ENCODE measurements around the gene DOCK1.

Gene DOCK1

GRCh38 chr10:127423218-127423915, 518.1 kb downstream of the DOCK1 start:
- no peaks in the 10 kb centered on the region for H3K4me1 ChIP-seq (ENCODE audit: control insufficient read depth, insufficient read depth, low read length, unreplicated experiment)
- 0 out of 2 replicates have a peak, but pooled peaks cover 2% of the 10 kb centered on the region for H3K36me3 ChIP-seq (ENCODE audit: insufficient read depth, low read length)

GRCh38 chr10:127424594-127425264, 519.5 kb downstream of the DOCK1 start:
- no peak overlapping the region for H2AFZ ChIP-seq (ENCODE audit: low read length, unreplicated experiment)
- H3K36me3 ChIP-seq (ENCODE audit: insufficient read depth, low read length) = 0 out of 2 replicates have a peak, but pooled peaks cover 2% of the 10 kb centered on the region
- no peak overlapping the region for H3K4me3 ChIP-seq (ENCODE audit: low read depth, low read length)
- H3K27me3 ChIP-seq (ENCODE audit: insufficient read depth, low read length) = no peaks in the 10 kb centered on the region
- no peaks in the 10 kb centered on the region for H3K79me2 ChIP-seq (ENCODE audit: control insufficient read depth, insufficient read depth, low read length, unreplicated experiment)
- H3K27ac ChIP-seq (ENCODE audit: low read depth, low read length) = no peak overlapping the region
- no peaks in the 10 kb centered on the region for H3K4me1 ChIP-seq (ENCODE audit: control insufficient read depth, insufficient read depth, low read length, unreplicated experiment)

More at GRCh38 chr10:127423218-127423915, 518.1 kb downstream of the DOCK1 start:
- Histone ChIP-seq H3K4me3 (ENCODE audit: low read depth, low read length) (no peak overlapping the region), H3K27ac (ENCODE audit: low read depth, low read length) (no peak overlapping the region), H3K79me2 (ENCODE audit: control insufficient read depth, insufficient read depth, low read length, unreplicated experiment) (no peaks in the 10 kb centered on the region), H2AFZ (ENCODE audit: low read length, unreplicated experiment) (no peak overlapping the region), H3K27me3 (ENCODE audit: insufficient read depth, low read length) (no peaks in the 10 kb centered on the region)

GRCh38 chr10:127426746-127427145, 521.5 kb downstream of the DOCK1 start:
- Histone ChIP-seq H3K79me2 (ENCODE audit: control insufficient read depth, insufficient read depth, low read length, unreplicated experiment) (no peaks in the 10 kb centered on the region), H3K27me3 (ENCODE audit: insufficient read depth, low read length) (no peaks in the 10 kb centered on the region), H2AFZ (ENCODE audit: low read length, unreplicated experiment) (no peak overlapping the region), H3K36me3 (ENCODE audit: insufficient read depth, low read length) (0 out of 2 replicates have a peak, but pooled peaks cover 2% of the 10 kb centered on the region), H3K4me3 (ENCODE audit: low read depth, low read length) (no peak overlapping the region), H3K27ac (ENCODE audit: low read depth, low read length) (no peak overlapping the region), H3K4me1 (ENCODE audit: control insufficient read depth, insufficient read depth, low read length, unreplicated experiment) (no peaks in the 10 kb centered on the region)

- Histone ChIP-seq H3K27me3 (ENCODE audit: insufficient read depth, low read length) (no peaks in the 10 kb centered on the region), H3K36me3 (ENCODE audit: insufficient read depth, low read length) (0 out of 2 replicates have a peak, but pooled peaks cover 2% of the 10 kb centered on the region), H2AFZ (ENCODE audit: low read length, unreplicated experiment) (no peak overlapping the region), H3K27ac (ENCODE audit: low read depth, low read length) (no peak overlapping the region), H3K4me1 (ENCODE audit: control insufficient read depth, insufficient read depth, low read length, unreplicated experiment) (no peaks in the 10 kb centered on the region), H3K79me2 (ENCODE audit: control insufficient read depth, insufficient read depth, low read length, unreplicated experiment) (no peaks in the 10 kb centered on the region), H3K4me3 (ENCODE audit: low read depth, low read length) (no peak overlapping the region)
Observed at GRCh38 chr10:127427926-127428325, 522.7 kb downstream of the DOCK1 start.

- Histone ChIP-seq H3K4me3 (ENCODE audit: low read depth, low read length) (no peak overlapping the region), H3K27me3 (ENCODE audit: insufficient read depth, low read length) (no peaks in the 10 kb centered on the region)
Observed at GRCh38 chr10:127428385-127428980, 523.3 kb downstream of the DOCK1 start.

GRCh38 chr10:127429601-127430312, 524.5 kb downstream of the DOCK1 start:
- Histone ChIP-seq H3K4me1 (ENCODE audit: control insufficient read depth, insufficient read depth, low read length, unreplicated experiment) (no peaks in the 10 kb centered on the region), H3K79me2 (ENCODE audit: control insufficient read depth, insufficient read depth, low read length, unreplicated experiment) (no peaks in the 10 kb centered on the region), H3K27me3 (ENCODE audit: insufficient read depth, low read length) (no peaks in the 10 kb centered on the region), H3K36me3 (ENCODE audit: insufficient read depth, low read length) (0 out of 2 replicates have a peak, but pooled peaks cover 2% of the 10 kb centered on the region), H2AFZ (ENCODE audit: low read length, unreplicated experiment) (no peak overlapping the region), H3K4me3 (ENCODE audit: low read depth, low read length) (no peak overlapping the region), H3K27ac (ENCODE audit: low read depth, low read length) (no peak overlapping the region)

More at GRCh38 chr10:127428385-127428980, 523.3 kb downstream of the DOCK1 start:
- no peaks in the 10 kb centered on the region for H3K4me1 ChIP-seq (ENCODE audit: control insufficient read depth, insufficient read depth, low read length, unreplicated experiment)
- H3K36me3 ChIP-seq (ENCODE audit: insufficient read depth, low read length) = 0 out of 2 replicates have a peak, but pooled peaks cover 2% of the 10 kb centered on the region
- H3K27ac ChIP-seq (ENCODE audit: low read depth, low read length) = no peak overlapping the region
- H3K79me2 ChIP-seq (ENCODE audit: control insufficient read depth, insufficient read depth, low read length, unreplicated experiment) = no peaks in the 10 kb centered on the region
- H2AFZ ChIP-seq (ENCODE audit: low read length, unreplicated experiment) = no peak overlapping the region

- Histone ChIP-seq H2AFZ (ENCODE audit: low read length, unreplicated experiment) (no peak overlapping the region), H3K79me2 (ENCODE audit: control insufficient read depth, insufficient read depth, low read length, unreplicated experiment) (no peaks in the 10 kb centered on the region), H3K4me3 (ENCODE audit: low read depth, low read length) (no peak overlapping the region), H3K27ac (ENCODE audit: low read depth, low read length) (no peak overlapping the region), H3K36me3 (ENCODE audit: insufficient read depth, low read length) (0 out of 2 replicates have a peak, but pooled peaks cover 2% of the 10 kb centered on the region), H3K4me1 (ENCODE audit: control insufficient read depth, insufficient read depth, low read length, unreplicated experiment) (no peaks in the 10 kb centered on the region), H3K27me3 (ENCODE audit: insufficient read depth, low read length) (no peaks in the 10 kb centered on the region)
Observed at GRCh38 chr10:127431525-127431924, 526.3 kb downstream of the DOCK1 start.

- Histone ChIP-seq H3K79me2 (ENCODE audit: control insufficient read depth, insufficient read depth, low read length, unreplicated experiment) (no peaks in the 10 kb centered on the region), H3K27me3 (ENCODE audit: insufficient read depth, low read length) (no peaks in the 10 kb centered on the region), H3K36me3 (ENCODE audit: insufficient read depth, low read length) (no peaks in the 10 kb centered on the region), H3K4me3 (ENCODE audit: low read depth, low read length) (no peak overlapping the region), H3K27ac (ENCODE audit: low read depth, low read length) (no peak overlapping the region), H2AFZ (ENCODE audit: low read length, unreplicated experiment) (no peak overlapping the region), H3K4me1 (ENCODE audit: control insufficient read depth, insufficient read depth, low read length, unreplicated experiment) (no peaks in the 10 kb centered on the region)
Observed at GRCh38 chr10:127434006-127434405, 528.8 kb downstream of the DOCK1 start.

GRCh38 chr10:127435246-127435645, 530.0 kb downstream of the DOCK1 start:
- Histone ChIP-seq H3K27ac (ENCODE audit: low read depth, low read length) (no peak overlapping the region), H3K36me3 (ENCODE audit: insufficient read depth, low read length) (no peaks in the 10 kb centered on the region), H3K27me3 (ENCODE audit: insufficient read depth, low read length) (no peaks in the 10 kb centered on the region), H3K79me2 (ENCODE audit: control insufficient read depth, insufficient read depth, low read length, unreplicated experiment) (no peaks in the 10 kb centered on the region), H3K4me3 (ENCODE audit: low read depth, low read length) (no peak overlapping the region), H3K4me1 (ENCODE audit: control insufficient read depth, insufficient read depth, low read length, unreplicated experiment) (no peaks in the 10 kb centered on the region), H2AFZ (ENCODE audit: low read length, unreplicated experiment) (no peak overlapping the region)

GRCh38 chr10:127440371-127440770, 535.1 kb downstream of the DOCK1 start:
- H2AFZ ChIP-seq (ENCODE audit: low read length, unreplicated experiment) = no peak overlapping the region
- no peak overlapping the region for H3K4me3 ChIP-seq (ENCODE audit: low read depth, low read length)
- H3K36me3 ChIP-seq (ENCODE audit: insufficient read depth, low read length) = no peaks in the 10 kb centered on the region
- no peaks in the 10 kb centered on the region for H3K79me2 ChIP-seq (ENCODE audit: control insufficient read depth, insufficient read depth, low read length, unreplicated experiment)
- H3K27ac ChIP-seq (ENCODE audit: low read depth, low read length) = no peak overlapping the region
- H3K4me1 ChIP-seq (ENCODE audit: control insufficient read depth, insufficient read depth, low read length, unreplicated experiment) = no peaks in the 10 kb centered on the region
- H3K27me3 ChIP-seq (ENCODE audit: insufficient read depth, low read length) = no peaks in the 10 kb centered on the region

Measured in ACC112 (cell line).